ENCODE data around the gene PLEK.

Gene PLEK

GRCh38 chr2:68316111-68316510 is 49.0 kb upstream of the PLEK start (continued):
- no peak for TF ChIP-seq ZNF518A (tag by site-specific recombination; conservative IDR thresholded peaks at IDR 0.05; ENCODE audit: low read depth)
- no peak for TF ChIP-seq ZNF692 (tag by site-specific recombination; IDR thresholded peaks at IDR 0.05)
- no peak for TF ChIP-seq CTCF (tag by site-specific recombination; IDR thresholded peaks at IDR 0.05)
- TF ChIP-seq MYNN (tag by site-specific recombination; IDR thresholded peaks at IDR 0.05; ENCODE audit: borderline replicate concordance) = no peak
- TF ChIP-seq ZNF274 (IDR thresholded peaks at IDR 0.05; ENCODE audit: low read length) = no peak
- no peak for TF ChIP-seq ZNF274 (tag by site-specific recombination; IDR thresholded peaks at IDR 0.05; ENCODE audit: borderline replicate concordance)
- no peak for TF ChIP-seq ZNF664 (tag by site-specific recombination; IDR thresholded peaks at IDR 0.05)
- no peak for TF ChIP-seq ZNF843 (tag by site-specific recombination; IDR thresholded peaks at IDR 0.05)

- POLR2A ChIA-PET = no interaction called here
- peaks cover 4 to 33% of the 10 kb centered on the region in 2 experiments for H3K36me3 ChIP-seq (ENCODE audit: control insufficient read depth in 2 of 2, insufficient read depth in 1 of 2, low read length in 2 of 2)
- CTCF ChIA-PET = interaction anchor here (0.6 to 0.7 kb wide), 2 partner anchors 10 to 64 kb away, joined by 3 to 4 read pairs; no protein-coding TSS in a partner anchor
- H3K9me3 ChIP-seq (ENCODE audit: control insufficient read depth, insufficient read depth, low read depth, low read length) = no peaks in the 10 kb centered on the region
- H3K4me3 ChIP-seq (ENCODE audit: low read depth, low read length) = peak overlapping the region; percentile 65
- H3K27ac ChIP-seq (ENCODE audit: extremely low read depth, low read depth, low read length) = no peak overlapping the region
- no peaks in the 10 kb centered on the region for H3K4me1 ChIP-seq (ENCODE audit: control insufficient read depth, insufficient read depth, low read length)
- TF ChIP-seq ZNF558 (tag by site-specific recombination; IDR thresholded peaks at IDR 0.05) (no peak), ZSCAN5A (tag by site-specific recombination; IDR thresholded peaks at IDR 0.05) (no peak), HOXD13 (CRISPR knock-in tag; IDR thresholded peaks at IDR 0.05; ENCODE audit: borderline replicate concordance) (no peak), ZNF473 (tag by site-specific recombination; IDR thresholded peaks at IDR 0.05) (no peak), ZNF311 (tag by site-specific recombination; IDR thresholded peaks at IDR 0.05; ENCODE audit: borderline replicate concordance) (no peak), ZSCAN4 (tag by site-specific recombination; IDR thresholded peaks at IDR 0.05) (no peak), ZNF513 (tag by site-specific recombination; IDR thresholded peaks at IDR 0.05) (no peak), ZNF530 (tag by site-specific recombination; IDR thresholded peaks at IDR 0.05; ENCODE audit: low read depth) (no peak), KLF16 (tag by site-specific recombination; IDR thresholded peaks at IDR 0.05) (no peak), YY1 (tag by site-specific recombination; IDR thresholded peaks at IDR 0.05) (no peak), ZBTB20 (tag by site-specific recombination; IDR thresholded peaks at IDR 0.05) (no peak), ZNF529 (tag by site-specific recombination; IDR thresholded peaks at IDR 0.05; ENCODE audit: insufficient replicate concordance) (no peak)
Measured at GRCh38 chr2:68317971-68318913, 46.8 kb upstream of the PLEK start.

Data from HEK293 (cell line).